ENCODE data around the gene TXNIP.
"Not testable (repeated sequence)": the region's sequence is repeated elsewhere in the genome, so short reads cannot be mapped to it uniquely, and the experiment has no call there.

TXNIP gene

DNA sequence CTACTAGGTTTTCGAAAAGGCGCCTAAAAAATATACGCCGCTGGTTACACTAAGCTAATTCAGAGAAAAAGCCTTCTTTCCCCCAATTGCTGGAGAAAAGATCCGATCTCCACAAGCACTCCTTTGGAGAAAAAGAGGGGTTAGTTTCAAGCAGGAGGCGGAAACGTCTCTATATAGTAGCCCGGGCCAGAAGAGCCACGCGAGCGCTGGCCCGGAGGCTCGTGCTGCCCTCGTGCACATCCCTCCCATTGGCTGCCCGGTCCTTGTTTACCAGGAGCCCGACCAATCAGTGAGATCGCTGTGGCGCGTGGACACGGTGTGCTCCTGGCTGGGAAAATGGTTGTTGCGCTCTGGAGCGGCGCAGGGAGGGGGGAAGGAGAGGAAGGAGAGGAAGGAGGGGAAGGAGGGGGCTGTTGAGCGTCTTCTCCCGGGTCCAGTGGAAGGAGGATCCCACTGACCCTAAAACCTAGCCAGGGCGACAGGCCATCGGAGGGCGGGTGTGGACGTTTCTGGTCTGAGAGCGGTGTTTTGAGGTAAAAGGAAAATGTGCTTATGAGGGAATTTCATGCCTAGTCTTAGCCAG, at the start of gene TXNIP:
TXNIP (minus strand) TSS at position 147 of the 583 bp plus-strand sequence. CDS start 313 bp downstream, outside the sequence.
- DNase-seq (ENCODE audit: low read depth in 2 of 2): peak; percentile 86 to 92

- no peak for DNase-seq (ENCODE audit: low read depth in 2 of 2)
Observed at GRCh38 chr1:146039844-146040194, 43.4 kb upstream of the TXNIP start.

DNA sequence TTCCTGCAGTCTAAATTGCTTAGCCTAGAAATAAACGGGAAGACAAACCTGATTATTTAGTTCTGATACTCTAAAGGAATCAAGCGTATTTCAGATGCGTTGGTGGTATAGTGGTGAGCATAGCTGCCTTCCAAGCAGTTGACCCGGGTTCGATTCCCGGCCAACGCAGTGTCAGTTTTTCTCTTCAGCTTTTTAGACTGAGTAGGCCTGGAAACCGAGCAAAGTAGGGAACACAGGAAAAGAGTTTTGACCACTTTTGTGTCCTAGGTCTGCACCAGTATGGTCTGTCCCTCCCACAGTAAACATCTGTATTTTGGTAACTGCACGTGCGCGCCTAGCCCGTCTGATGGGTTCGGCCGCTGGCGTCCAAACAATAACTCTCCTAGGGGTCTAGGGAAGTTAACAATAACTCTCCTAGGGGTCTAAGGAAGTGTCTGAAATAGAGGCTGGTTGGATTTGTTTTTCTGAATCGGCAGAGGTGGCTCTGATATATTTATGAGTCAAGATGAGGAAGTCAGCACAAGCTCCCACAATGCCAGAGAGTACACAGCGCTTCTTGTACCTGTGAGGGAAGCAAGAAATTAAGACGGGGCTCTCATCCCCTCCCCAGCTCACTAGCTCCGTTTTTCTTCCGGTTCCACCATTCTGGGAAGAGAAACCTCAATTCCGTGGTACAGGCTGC, 40.7 kb upstream of the TXNIP start:
- DNase-seq (ENCODE audit: low read depth in 2 of 2): peak; percentile 65 to 76

- DNase-seq (ENCODE audit: low read depth in 2 of 2): no peak
Observed at GRCh38 chr1:146036241-146036964, 40.0 kb upstream of the TXNIP start.

GRCh38 chr1:146035048-146035423, 38.7 kb upstream of the TXNIP start:
- DNase-seq (ENCODE audit: low read depth in 2 of 2): no peak

DNA sequence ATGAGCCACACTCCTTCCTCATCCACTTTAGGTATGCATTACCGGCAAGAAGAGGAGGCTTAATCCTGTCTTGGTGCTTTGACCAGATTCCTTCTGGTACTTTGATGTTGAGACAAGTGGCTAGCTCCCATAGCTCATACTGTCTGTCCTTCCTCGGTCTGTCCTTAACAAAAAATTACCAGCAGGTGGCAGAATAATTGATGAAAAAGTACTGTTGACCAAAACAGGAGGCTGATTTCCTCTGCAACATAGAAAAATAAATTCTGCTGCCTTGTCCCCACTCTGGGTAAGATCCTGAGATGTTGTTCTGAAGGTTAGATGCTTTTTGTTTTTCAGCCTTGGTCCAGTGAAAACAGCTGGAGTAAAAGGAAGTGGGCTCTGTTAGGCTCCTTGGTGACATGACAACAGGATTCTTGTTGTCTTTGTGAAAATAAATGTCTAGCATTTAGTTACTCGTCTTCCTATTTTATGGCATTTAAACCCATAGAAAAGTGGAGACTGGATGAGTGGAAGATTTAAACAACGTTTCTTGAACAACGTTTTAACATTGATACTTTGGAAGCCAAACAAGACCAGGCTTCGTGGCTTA, 36.3 kb upstream of the TXNIP start:
- DNase-seq (ENCODE audit: low read depth in 2 of 2): no peak

DNA sequence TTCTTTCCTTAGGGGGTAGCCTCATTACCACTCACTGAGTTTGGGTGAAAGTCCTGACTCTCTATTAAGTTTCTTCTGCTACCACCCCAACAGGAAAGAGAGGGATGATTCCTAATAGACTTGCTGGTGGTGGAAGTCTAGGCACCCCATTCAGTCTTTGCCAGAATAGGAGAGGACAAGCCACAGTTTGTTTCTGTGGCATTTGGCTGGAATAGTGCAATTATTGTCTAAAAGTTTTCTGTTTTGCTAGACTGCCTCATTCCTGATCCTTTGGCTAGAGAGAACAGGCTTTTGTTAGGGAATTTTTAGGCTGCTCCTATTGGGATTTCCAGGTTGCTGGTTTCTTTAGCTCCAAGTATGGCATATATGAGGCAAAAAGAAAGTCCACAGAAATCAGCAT, 35.1 kb upstream of the TXNIP start:
- no peak for DNase-seq (ENCODE audit: low read depth in 2 of 2)

DNA sequence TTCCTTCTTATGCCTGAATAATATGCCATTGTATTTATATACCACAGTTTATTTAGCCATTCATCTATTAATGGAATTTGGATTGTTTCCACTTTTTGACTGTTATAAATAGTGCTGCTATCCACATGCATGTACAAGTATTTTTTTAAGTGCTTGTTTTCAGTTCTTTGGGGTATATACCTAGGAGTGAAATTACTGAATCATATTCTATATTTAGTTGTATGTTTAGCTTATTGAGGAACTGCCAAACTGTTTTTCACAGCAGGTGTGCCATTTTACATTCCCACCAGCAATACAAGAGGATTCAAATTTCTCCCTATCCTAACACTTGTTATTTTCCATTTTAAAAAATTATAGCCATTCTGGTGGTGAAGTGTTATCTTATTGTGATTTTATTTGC, 32.7 kb upstream of the TXNIP start:
- DNase-seq (ENCODE audit: low read depth in 2 of 2): no peak

GRCh38 chr1:146026650-146027049, 30.3 kb upstream of the TXNIP start:
- not testable (repeated sequence) for DNase-seq (ENCODE audit: low read depth in 2 of 2)

DNA sequence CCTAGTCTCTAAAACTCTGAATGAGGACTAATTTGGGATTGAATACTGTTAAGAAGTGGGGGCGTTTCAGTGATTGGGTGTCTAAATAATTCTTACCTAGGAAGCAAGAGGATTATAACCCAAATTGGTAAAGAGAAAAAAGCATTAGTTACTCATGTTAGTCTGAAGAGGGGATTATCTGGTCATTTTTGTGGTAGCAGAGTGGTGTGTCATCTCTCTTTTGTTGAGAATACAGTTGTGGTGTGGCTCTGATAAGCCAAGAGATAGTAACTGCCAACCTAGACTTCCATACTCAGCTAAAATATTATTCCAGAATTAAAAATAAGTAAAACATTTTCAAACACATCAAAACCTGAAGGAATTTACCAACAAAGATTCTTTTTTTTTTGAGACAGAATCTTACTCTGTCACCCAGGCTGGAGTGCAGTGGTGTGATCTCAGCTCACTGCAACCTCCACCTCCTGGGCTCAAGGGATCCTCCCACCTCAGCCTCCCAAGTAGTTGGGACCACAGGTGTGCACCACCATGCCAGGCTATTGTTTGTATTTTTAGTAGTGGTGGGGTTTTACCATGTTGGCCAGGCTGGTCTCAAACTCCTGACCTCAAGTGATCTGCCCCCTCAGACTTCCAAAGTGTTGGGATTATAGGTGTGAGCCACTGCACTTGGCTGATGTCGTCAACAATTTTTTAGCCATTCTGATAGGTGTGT, 29.6 kb upstream of the TXNIP start:
- DNase-seq (ENCODE audit: low read depth in 2 of 2): not testable (repeated sequence)

DNA sequence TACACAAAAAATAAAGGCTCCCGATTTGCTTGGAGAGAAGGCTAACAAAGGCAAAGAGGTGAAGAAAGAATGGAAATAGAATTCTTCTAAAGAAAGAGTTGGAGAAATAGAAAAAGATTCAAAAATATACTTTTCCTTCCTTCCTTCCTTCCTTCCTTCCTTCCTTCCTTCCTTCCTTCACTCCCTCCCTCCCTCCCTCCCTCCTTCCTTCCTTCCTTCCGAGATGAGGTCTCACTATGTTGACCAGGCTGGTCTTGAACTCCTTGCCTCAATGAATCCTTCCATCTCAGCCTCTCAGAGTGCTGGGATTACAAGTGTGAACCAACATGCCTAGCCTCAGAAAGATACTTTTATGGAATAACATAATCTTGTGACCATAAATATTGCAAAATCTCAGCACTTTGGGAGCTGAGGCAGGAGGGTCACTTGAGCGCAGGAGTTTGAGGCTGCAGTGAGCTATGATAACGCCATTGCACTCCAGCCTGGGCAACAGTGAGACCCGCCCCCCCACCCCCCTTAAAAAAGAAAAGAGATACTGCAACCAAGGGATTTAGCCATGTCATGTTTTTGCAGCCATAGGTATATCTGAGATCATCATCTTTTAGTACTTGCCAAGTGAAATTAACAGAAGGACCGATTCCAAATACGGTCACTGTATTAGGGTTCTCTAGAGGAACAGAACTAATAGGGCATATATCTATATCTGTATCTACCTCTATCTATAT, 26.2 kb upstream of the TXNIP start:
- DNase-seq (ENCODE audit: low read depth in 2 of 2): no peak

DNA sequence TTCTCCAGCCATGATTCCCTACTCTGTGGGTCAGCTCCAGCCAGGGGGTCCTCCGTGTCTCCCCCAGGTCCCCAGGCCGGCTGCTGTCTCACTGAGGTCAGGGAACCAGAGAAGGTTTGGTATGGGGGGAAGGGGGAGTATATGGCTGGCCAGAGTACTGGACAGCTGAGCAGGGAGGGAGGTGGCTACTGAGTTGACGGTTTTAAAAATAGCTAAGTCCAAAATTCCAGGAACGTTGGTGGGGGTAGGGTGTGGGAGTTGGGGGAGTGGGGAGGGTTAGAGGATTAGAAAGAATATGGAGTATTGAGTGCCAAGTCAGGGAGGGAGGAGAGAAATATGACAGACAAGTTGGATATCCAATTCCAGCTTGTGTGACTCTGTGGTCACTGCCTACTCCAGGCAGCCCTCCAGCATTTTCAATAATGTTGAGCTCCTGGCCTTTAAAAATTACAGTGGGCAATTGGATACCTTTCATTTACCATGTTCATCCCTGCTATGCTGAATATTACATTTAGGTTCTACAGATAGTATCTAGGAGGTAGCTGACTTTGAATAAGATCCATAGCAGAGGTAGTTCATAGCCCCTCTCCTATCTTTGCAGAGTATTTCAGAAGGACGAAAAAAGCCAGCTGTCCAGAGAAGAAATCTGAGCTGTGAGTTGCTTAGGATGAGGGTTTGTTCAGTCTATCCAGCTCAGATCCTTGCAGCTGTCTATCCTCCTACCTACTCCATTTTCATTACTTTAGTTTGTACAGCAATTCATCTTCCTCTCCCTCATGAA, 25.4 kb upstream of the TXNIP start, which contains the start of gene HJV:
HJV (minus strand) TSS at position 114 of the 781 bp plus-strand sequence. CDS start 1,504 bp downstream, outside the sequence.
- DNase-seq (ENCODE audit: low read depth in 2 of 2): no peak

- no peak for DNase-seq (ENCODE audit: low read depth in 2 of 2)
Observed at GRCh38 chr1:146021050-146021445, 24.7 kb upstream of the TXNIP start.

DNA sequence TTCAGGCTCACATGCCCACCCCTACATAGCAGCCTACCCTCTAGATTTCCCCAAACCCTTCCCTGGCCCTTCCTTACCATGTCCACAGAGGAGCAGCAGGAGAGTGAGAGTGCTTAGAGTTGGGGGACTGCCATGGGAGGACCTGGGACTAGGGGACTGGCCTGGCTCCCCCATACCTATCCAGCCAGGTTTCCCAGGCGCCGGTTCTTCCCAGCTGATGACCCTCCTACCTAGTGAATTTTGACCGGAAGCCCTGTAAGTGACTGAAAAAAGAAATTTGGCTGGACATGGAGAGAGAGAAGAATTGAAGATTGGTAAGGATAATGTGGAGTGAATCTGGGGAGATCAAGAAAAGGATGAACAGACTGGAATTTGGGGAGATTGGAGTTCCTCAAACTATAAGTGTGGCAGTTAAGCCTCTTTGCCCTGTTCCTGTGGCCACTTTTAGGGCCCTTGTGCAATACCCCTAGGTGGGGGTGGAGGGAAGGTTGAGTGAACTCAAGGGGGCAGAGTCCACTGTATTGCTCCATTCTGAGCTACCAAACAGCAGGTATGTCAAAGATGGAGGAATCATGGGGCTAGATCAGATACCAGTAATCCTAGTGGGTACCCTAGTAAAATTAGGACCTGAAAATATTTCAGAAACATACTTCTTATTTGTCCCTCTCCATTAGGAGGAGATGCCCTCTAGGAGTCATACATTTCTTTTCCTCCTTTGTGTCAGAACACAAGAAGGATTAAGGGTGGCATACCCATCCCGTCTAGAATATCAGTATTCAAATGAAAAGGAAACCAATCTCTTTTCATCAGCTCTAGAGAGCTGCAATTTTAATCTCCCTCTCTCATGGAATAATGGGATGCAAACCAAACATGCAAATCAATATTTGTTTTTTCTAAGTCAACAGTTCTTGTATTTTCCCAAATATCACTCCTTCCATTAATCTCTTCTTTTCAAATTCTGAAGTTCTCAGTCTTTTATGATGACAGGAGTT, 24.0 kb upstream of the TXNIP start:
- no peak for DNase-seq (ENCODE audit: low read depth in 2 of 2)

- no peak for DNase-seq (ENCODE audit: low read depth in 2 of 2)
Observed at GRCh38 chr1:146019231-146020057, 23.1 kb upstream of the TXNIP start.

GRCh38 chr1:146016891-146017290, 20.5 kb upstream of the TXNIP start:
- DNase-seq (ENCODE audit: low read depth in 2 of 2): no peak

GRCh38 chr1:146013559-146013922, 17.2 kb upstream of the TXNIP start:
- DNase-seq (ENCODE audit: low read depth in 2 of 2): no peak
